NCI-H748 treated with DMSO at 0.1 percent for 48 hours (cell line): Measurements from ENCODE around the gene CTRL.
"Not testable (repeated sequence)": the region's sequence is repeated elsewhere in the genome, so short reads cannot be mapped to it uniquely, and the experiment has no call there.

Experiments
- DNase-seq: peaks from one replicate; lab custom pipeline; 2025; lab: John Stamatoyannopoulos, UW

Gene CTRL

GRCh38 chr16:67931712-67932461 is at the start of gene CTRL:
Gene CTRL, minus strand, starts transcription at chr16:67931862. Its CDS starts 10 bp downstream, at chr16:67931852.
- no peak for DNase-seq

DNA sequence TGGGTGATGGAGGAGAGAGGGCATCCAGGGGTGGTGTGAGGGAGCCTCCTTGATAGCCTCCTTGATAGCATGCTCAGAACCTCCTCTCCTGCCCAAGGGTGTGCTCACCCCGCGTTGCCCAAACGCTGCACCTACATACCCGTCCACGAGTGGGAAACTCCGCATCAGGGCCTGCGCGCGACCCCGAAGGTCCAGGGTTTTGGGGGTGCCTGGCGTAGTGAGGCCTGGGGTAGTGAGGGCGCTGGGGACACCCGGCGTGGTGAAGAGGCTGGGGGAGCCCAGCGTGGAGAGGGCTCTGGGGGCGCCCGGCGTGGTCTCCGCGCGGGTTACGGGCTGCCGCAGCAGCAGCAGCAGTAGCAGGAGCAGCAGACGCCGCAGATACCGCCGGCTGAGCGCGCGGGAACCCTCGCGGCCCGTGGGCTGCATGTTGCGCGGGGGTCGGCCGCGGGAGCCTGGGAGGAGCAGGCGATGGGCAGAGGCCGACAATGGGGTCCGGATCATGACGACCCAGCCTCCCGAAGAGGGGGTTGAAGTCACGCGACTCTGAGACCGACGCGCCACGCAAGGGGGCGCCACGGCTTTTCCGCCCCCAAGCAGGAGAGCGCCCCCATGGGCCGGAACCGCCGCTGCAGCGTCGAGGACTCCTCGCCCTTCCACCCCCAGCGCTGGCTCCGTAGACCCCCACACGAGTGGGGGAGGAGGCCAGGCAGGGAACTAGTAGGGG is 48.5 kb upstream of the CTRL start, which contains the start of gene DPEP3:
Gene DPEP3, minus strand, starts transcription at position 545 of the 724 bp plus-strand sequence. Its CDS starts 119 bp downstream, at position 426.
- DNase-seq = no peak

GRCh38 chr16:67977469-67978227 is 46.0 kb upstream of the CTRL start:
- no peak for DNase-seq

DNA sequence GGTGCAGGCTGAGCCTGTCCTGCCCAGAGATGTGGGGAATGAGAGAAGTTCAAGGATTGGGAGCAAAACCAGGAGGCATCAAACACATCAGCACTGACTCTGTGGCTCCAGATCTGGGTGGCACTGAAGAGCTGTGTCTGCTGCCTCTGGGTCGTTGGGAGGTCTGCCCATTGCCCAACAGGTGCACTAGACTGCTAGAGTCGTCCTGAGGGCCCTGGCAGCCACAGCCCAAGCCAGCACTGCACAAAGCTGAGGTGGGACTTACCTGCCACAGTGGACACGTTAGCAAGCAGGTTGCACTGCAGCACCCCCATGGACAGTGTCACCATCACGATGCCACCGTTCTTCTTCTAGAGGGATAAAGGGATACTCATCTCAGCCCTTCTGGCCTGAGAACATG is 45.3 kb upstream of the CTRL start:
- no peak for DNase-seq

DNA sequence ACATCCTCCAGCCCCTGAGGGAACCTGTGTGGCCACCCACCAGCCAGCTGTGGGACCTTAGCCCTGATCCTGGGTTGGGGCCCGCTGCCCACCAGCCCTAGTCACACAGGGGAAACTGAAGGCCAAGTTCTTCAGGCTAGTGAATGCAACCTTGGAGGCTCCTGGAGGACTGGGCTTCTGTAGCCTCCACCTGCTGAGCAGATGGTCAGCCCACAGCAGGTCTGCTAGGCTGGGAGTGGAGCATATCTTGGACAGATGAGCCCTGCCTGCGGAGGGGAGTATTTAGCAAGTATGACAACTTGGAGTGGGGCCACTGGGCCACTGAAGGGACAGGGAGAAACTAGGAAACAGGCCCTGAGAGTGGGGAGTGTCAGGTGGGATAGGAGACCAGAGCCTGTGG is 44.5 kb upstream of the CTRL start:
- DNase-seq = no peak

DNA sequence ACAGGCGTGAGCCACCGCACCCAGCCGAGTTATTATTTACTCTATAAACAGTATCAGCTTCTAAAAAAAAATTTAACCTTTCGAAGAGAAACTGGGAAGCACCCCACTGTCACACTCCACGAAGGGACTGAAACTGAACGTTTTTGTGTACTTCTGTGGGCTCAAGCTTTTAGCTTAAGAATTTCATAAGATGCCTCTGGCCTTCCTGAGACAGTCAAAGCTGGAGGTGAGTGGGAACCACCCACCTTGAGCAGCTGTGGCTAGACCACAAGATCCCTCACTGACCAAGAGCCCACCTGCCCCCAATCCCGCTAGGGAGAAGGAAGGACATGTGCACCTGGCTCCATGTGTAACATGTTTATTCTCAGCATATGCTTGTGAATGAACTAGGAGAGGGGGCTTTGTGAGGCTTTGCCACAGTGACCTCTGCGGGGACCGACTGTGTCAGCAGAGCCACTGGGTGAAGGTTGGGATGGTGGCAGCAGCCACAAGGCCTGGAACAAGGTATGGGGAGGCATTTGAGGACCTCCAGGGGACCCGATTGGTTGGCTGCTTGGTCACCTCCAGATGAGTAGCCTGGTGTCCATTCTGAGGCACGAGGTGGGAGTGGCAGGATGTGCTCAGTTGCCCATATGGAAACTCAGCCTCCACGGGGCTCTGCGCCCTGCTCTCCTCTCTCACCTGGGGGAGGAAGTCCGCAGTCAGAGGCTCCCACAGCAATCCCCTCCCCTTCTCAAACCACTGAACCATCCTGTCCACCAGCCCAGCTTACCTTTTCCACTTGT is 43.9 kb upstream of the CTRL start:
- DNase-seq = no peak

GRCh38 chr16:67972285-67972684 is 40.6 kb upstream of the CTRL start:
- DNase-seq = not testable (repeated sequence)

DNA sequence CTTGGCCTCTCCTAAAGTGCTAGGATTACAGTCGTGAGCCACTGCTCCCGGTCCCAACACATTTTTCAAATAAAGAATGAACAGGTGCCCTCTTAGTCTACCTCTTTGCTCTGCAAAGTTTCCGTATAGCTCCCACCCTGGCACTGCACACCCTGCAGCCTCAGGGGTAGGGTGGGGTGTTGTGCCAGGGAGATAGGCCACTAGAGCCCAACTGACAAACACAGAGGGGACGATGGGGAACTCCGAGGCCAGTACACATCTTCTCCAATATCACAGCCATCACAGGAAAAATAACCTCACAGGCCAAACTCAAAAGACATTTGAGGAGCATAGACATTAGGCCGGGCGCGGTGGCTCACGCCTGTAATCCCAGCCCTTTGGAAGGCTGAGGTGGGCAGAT is 39.4 kb upstream of the CTRL start:
- no peak for DNase-seq

- DNase-seq = no peak
These were observed 37.8 kb upstream of the CTRL start for GRCh38 chr16:67969254-67970039.

GRCh38 chr16:67968400-67969253 is 37.0 kb upstream of the CTRL start, which contains the start of gene SLC12A4:
Gene SLC12A4, minus strand, starts transcription at chr16:67968637. Its CDS starts 84 bp downstream, at chr16:67968553.
- DNase-seq = peak; percentile 4

DNA sequence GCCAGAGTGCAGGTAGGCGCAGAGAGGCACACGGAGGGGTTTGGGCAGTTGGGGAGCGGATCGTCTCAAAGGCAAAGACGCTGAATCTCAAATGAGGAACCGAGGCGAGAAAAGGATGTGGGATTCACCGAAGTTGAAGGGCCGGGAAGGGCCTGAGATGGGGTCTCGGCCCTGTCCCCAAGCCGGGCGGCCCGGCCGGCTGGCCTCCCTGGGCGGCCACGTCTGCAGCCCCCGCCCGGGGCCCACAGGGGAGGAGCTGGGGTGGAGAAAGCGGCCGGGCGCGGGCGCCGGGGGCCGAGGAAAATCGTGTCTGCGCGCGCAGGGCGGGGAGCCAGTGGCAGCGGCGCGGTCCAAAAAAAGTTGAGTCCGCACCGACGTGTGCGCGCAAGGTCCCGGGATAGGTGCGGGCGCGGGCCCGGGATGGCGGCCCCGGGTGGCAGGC is 36.3 kb upstream of the CTRL start:
- DNase-seq = no peak

DNA sequence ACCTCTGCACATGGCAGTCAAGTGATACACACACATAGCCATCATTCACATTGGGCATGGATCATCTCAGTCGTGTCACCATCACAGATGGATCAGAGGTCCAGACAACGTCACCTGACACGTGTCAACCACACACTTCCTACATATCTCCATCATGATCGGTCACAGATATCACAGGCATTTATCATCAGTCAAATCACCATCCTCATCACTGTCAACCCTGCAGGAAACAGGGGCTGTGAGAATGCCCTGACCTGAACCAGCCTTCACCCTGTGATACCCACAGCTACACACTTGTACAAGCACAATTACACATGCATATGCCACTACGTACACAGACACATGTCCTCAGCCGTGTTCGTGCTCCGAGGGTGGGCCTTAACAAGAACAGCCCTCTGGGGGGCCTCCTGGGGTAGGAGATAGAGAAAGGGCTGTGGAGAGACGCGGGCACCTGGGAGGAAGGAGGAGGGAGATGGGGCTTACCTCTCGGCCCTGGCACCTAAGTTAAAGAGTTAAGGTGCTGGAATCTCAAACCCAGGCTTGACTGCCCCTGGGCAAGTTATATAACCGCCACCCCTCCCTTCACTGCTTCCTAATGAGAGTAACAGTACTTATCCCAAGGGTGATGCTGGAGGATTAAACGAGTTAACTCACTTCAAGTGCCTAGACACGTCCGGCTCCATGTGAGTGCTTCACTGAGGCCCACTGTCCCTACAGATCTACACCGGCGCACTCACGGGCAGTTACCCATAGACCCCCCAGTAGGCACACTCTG is 35.7 kb upstream of the CTRL start:
- no peak for DNase-seq

GRCh38 chr16:67966549-67967182 is 35.0 kb upstream of the CTRL start:
- no peak for DNase-seq

DNA sequence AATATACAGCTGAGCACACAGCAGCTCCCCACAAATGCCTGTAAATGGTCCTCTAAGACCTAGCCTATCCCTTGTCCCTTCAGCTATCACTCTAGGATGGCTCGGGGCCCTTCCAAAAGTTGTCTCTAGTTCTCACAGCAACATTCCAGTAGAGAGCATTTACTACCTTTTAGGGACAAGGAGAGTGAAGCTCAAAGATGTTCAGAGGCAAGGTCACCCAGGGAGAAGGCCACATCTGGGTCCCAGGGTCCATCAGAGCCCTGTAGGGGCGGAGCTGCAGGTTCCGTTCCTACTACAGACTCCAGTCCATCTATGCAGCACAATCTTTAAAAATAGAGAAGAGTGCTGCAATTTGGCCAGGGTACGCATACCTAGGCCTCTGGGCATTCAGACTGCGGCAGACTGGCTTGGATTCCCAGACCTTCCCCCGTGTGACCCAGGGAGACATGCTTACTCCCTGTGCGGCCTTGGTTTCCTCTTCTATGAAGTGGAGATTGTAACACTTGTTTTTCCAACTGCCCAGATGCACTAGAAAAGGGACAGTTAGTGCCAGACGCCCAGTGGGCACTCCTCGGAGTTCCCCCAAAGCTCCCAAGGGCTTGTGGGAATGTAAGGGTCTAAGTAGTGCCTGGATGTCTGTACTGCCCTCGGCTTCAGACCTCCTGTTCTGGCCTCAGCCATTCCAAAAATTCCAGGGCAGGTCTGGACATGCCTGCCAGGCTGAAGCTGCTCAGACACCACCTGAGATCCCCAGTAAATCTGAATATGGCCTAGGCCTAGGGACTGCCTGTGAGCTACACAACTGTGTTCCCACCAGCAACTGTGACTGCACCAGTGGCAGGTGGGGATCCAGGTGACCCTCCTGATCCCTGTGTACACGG is 34.2 kb upstream of the CTRL start:
- no peak for DNase-seq

DNA sequence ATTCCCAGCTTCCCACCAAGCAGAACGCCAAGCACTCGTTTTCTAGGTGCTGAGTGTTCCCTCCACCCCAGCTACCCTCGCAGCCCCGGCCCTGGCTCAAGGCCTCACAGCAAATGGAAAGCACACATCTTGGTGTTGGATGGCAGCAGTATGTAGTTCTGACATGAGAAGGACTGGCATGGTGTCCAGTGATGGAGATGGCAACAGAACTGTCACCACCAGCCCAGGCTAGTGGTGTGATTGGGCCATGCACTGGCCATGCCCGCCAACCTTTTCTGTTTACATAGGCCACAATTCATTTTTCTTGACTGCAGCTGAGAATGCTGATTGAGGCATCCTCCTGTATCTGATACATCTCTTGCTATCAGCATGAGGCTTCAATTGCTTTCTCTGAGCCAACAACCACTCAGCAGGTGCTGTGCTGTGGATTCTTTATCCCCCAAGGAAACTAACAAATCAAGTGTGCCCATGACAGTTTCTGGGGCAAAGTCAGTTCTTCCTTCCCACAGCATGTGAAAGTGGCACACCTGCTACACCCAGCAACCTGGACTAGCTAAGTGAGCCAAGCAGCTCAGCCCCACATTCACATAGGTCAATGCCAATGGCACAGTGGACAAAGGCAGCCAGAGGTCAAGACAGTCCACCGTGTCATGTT is 32.9 kb upstream of the CTRL start:
- no peak for DNase-seq

GRCh38 chr16:67963662-67964321 is 32.1 kb upstream of the CTRL start:
- no peak for DNase-seq

DNA sequence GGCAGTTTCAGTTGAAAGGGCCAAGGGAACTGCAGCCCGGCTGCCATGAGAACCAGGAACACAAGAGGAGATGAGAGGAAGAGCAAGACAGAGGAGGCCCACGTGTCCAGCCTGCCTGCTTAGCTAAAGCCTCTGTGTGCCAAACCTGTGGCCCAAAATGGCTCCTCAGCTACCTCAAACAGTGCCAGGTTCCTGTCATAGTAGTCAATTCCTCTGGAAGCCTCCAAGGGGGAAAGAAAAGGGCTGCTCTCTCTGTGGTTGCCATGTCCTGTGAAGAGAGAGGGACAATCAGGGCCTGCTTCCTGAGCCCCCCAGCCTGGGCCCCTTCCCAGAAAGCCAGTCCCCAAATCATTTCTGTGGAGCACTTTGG is 31.6 kb upstream of the CTRL start:
- no peak for DNase-seq
